K562 (cell line): Measurements from ENCODE around the gene AIRE. TPM values are rescaled to one million over a fixed set of nuclear protein-coding genes. Genes with fewer than 3 reads are reported as not detected.
A peak's percentile ranks its signal among the peaks of the same experiment; 100 is the strongest.

Experiments used
- ATF7 ChIP-seq: fragments of 450-650 bp; IDR thresholded peaks from 2 replicates; pipeline ENCODE4 v1.7.1; 2014; ENCODE audit warnings: mild to moderate bottlenecking, moderate library complexity
- BRF2 ChIP-seq: IDR thresholded peaks from 3 replicates; pipeline ENCODE4 v1.6.1; 2011; ENCODE audit warnings: borderline replicate concordance, mild to moderate bottlenecking; ENCODE audit not compliant: insufficient read length, insufficient read depth
- CBX1 ChIP-seq: sonication (generic); IDR thresholded peaks from 2 replicates; pipeline ENCODE4 v1.6.1; 2016; ENCODE audit warnings: antibody characterized with exemption, low read depth, mild to moderate bottlenecking
- CCNT2 ChIP-seq: IDR thresholded peaks from 2 replicates; pipeline ENCODE4 v1.6.1; 2011; ENCODE audit warnings: borderline replicate concordance, low read depth, mild to moderate bottlenecking, moderate library complexity, mixed read lengths, low read length; ENCODE audit not compliant: insufficient read length; ENCODE audit errors: extremely low read depth
- ELK3 ChIP-seq: fragments of 450-650 bp; formaldehyde crosslinking; IDR thresholded peaks from 2 replicates; pipeline ENCODE4 v1.4.0; 2020; ENCODE audit warnings: mild to moderate bottlenecking
- FIP1L1 ChIP-seq: fragments of 200-400 bp; formaldehyde crosslinking; IDR thresholded peaks from 2 replicates; pipeline ENCODE4 v1.6.1; 2018; ENCODE audit warnings: mild to moderate bottlenecking, low read depth, low read length; ENCODE audit not compliant: poor library complexity, severe bottlenecking
- GATA2 ChIP-seq: sonication (generic); formaldehyde crosslinking; IDR thresholded peaks from 2 replicates; pipeline ENCODE4 v1.4.0; 2020; ENCODE audit warnings: mild to moderate bottlenecking, missing genetic modification reagents
- HDAC2 ChIP-seq: fragments of 450-650 bp; IDR thresholded peaks from 2 replicates; pipeline ENCODE4 v1.6.1; 2016; ENCODE audit warnings: mild to moderate bottlenecking
- HDAC8 ChIP-seq: fragments of 450-650 bp; IDR thresholded peaks from 2 replicates; pipeline ENCODE4 v1.6.1; 2016; ENCODE audit warnings: mild to moderate bottlenecking, missing genetic modification characterization, moderate library complexity, missing compliant biosample characterization
- HLTF ChIP-seq: fragments of 450-650 bp; IDR thresholded peaks from 2 replicates; pipeline ENCODE4 v1.6.1; 2016
- KHSRP ChIP-seq: fragments of 450-650 bp; IDR thresholded peaks from 2 replicates; pipeline ENCODE4 v1.6.1; 2017
- MAX ChIP-seq: sonication (generic); formaldehyde crosslinking; IDR thresholded peaks from 2 replicates; pipeline ENCODE4 v1.9.0; 2022; ENCODE audit warnings: mild to moderate bottlenecking, missing genetic modification reagents
- MAZ ChIP-seq, 2 experiments: fragments of 450-650 bp in 1 of 2; sonication (generic) in 1 of 2; formaldehyde crosslinking; IDR thresholded peaks in 1 of 2; conservative IDR thresholded peaks in 1 of 2; 2 replicates each; pipeline versions ENCODE4 v1.4.0 to v1.5.0; 2020; ENCODE audit warnings: mild to moderate bottlenecking in 1 of 2, missing genetic modification reagents in 1 of 2
- NR2C2 ChIP-seq, 2 experiments: fragments of 200-800 bp in 1 of 2; sonication (Bioruptor generic) in 1 of 2; sonication (generic) in 1 of 2; formaldehyde crosslinking in 1 of 2; IDR thresholded peaks; 2 replicates each; pipeline versions ENCODE4 v1.6.1 to v1.8.0; 2016 to 2022; ENCODE audit warnings: mild to moderate bottlenecking in 1 of 2, missing compliant biosample characterization in 1 of 2, missing genetic modification characterization in 1 of 2, missing genetic modification reagents in 1 of 2
- OTX1 ChIP-seq: fragments of 450-650 bp; formaldehyde crosslinking; IDR thresholded peaks from 2 replicates; pipeline ENCODE4 v1.4.0; 2022; ENCODE audit warnings: mild to moderate bottlenecking
- POU5F1 ChIP-seq: fragments of 150-350 bp; IDR thresholded peaks from 2 replicates; pipeline ENCODE4 v1.6.1; 2014; ENCODE audit warnings: borderline replicate concordance, low read length, low read depth, mild to moderate bottlenecking; ENCODE audit not compliant: partially characterized antibody
- SLC30A9 ChIP-seq: fragments of 250-450 bp; sonication (Bioruptor Pico); IDR thresholded peaks from 2 replicates; pipeline ENCODE4 v1.8.0; 2022; ENCODE audit warnings: mild to moderate bottlenecking, moderate library complexity
- SMARCE1 ChIP-seq: fragments of 450-650 bp; IDR thresholded peaks from 2 replicates; pipeline ENCODE4 v1.7.1; 2016; ENCODE audit warnings: mild to moderate bottlenecking
- TAF7 ChIP-seq: fragments of 450-650 bp; IDR thresholded peaks from 2 replicates; pipeline ENCODE4 v1.6.1; 2016; ENCODE audit warnings: missing genetic modification characterization, missing compliant biosample characterization
- TCF15 ChIP-seq: fragments of 250-450 bp; sonication (Bioruptor Pico); IDR thresholded peaks from 2 replicates; pipeline ENCODE4 v1.8.0; 2022; ENCODE audit warnings: moderate library complexity, mild to moderate bottlenecking, inconsistent platforms
- TEAD1 ChIP-seq, 2 experiments: fragments of 450-650 bp in 1 of 2; sonication (generic) in 1 of 2; formaldehyde crosslinking; IDR thresholded peaks; 2 replicates each; pipeline versions ENCODE4 v1.4.0 to v1.8.0; 2020 to 2022; ENCODE audit warnings: mild to moderate bottlenecking in 2 of 2, missing genetic modification reagents in 1 of 2
- TEAD2 ChIP-seq: fragments of 450-650 bp; IDR thresholded peaks from 2 replicates; pipeline ENCODE4 v1.6.1; 2016; ENCODE audit warnings: missing genetic modification characterization, control low read depth, missing compliant biosample characterization
- XRCC3 ChIP-seq: fragments of 450-650 bp; IDR thresholded peaks from 2 replicates; pipeline ENCODE4 v1.6.1; 2017; ENCODE audit warnings: mild to moderate bottlenecking, moderate library complexity
- ZNF121 ChIP-seq: sonication (generic); formaldehyde crosslinking; conservative IDR thresholded peaks from 2 replicates; pipeline ENCODE4 v1.8.0; 2022; ENCODE audit warnings: missing genetic modification reagents
- ZNF253 ChIP-seq: fragments of 250-450 bp; sonication (Bioruptor Pico); conservative IDR thresholded peaks from 2 replicates; pipeline ENCODE4 v1.6.1; 2021; ENCODE audit warnings: mild to moderate bottlenecking
- ZNF444 ChIP-seq: fragments of 250-450 bp; sonication (Bioruptor Pico); IDR thresholded peaks from 2 replicates; pipeline ENCODE4 v1.4.0; 2020; ENCODE audit warnings: mild to moderate bottlenecking, moderate library complexity
- polyA plus RNA-seq, 8 experiments: library from polyadenylated mRNA; depleted of rRNA in 4 of 8; stranded (reverse) in 5 of 8; unstranded in 3 of 8; fragments of >200 nt; fragmentation: Nextera tagmentation in 2 of 8; fragmentation: Illumina TruSeq in 1 of 8; extraction: Ambion mirVana in 2 of 8; extraction: Trizol in 1 of 8; gene quantifications; 2 replicates each; pipeline versions ENCODE4 v1.2.1 to v1.2.3, GENCODE V29; 2011 to 2014; ENCODE audit warnings: inconsistent platforms in 1 of 8, missing spikeins in 1 of 8
- total RNA-seq, 7 experiments: library from RNA; depleted of rRNA in 6 of 7; stranded (reverse); fragments of >200 nt in 6 of 7; fragmentation: Illumina TruSeq in 2 of 7; extraction: Trizol in 2 of 7; gene quantifications; 2 replicates each; pipeline versions ENCODE4 v1.2.1 to v1.2.3, GENCODE V29; 2011 to 2021; ENCODE audit warnings: low replicate concordance in 1 of 7

AIRE gene
- total and polyA plus RNA-seq, 9 of the 15 experiments (the other 6 are each of a cell fraction or from before 2014, with no cell fraction given): 0.01 TPM; not detected in 8

GRCh38 chr21:44338971-44339910 lies 53.6 kb downstream of the AIRE start, which contains the start of gene CFAP410 (continued):
- TF ChIP-seq HLTF (peak; percentile 44; the same call in 1 of the 2 replicates), TEAD2 (tag) (no peak), MAZ (CRISPR knock-in tag; conservative IDR thresholded peaks at IDR 0.05 in 1 of 2, IDR thresholded peaks at IDR 0.05 in 1 of 2) (peak; percentile 82 to 98), KHSRP (peak; percentile 90), HDAC2 (peak; percentile 84), FIP1L1 (peak; percentile 98), ELK3 (CRISPR knock-in tag) (0 out of 2 replicates have a peak, but pooled peaks have one; percentile 55), SMARCE1 (no peak), GATA2 (CRISPR knock-in tag) (no peak), TCF15 (CRISPR knock-in tag) (0 out of 2 replicates have a peak, but pooled peaks have one; percentile 44), NR2C2 (CRISPR knock-in tag; IDR thresholded peaks at IDR 0.05) (0 out of 2 replicates have a peak, but pooled peaks have one; percentile 38), NR2C2 (tag; IDR thresholded peaks at IDR 0.05) (peak; percentile 72; the same call in 1 of the 2 replicates), TAF7 (tag) (peak; percentile 85), XRCC3 (no peak), SLC30A9 (CRISPR knock-in tag) (no peak), TEAD1 (CRISPR knock-in tag; IDR thresholded peaks at IDR 0.05) (peak; percentile 51 to 59; a peak in 2 of 4 replicates), CBX1 (no peak; the same call in 1 of the 2 replicates), HDAC8 (peak; percentile 43; the same call in 1 of the 2 replicates), ZNF253 (CRISPR knock-in tag) (no peak), ZNF444 (CRISPR knock-in tag) (no peak), POU5F1 (peak; percentile 78), ZNF121 (CRISPR knock-in tag) (no peak), MAX (CRISPR knock-in tag) (peak; percentile 93), OTX1 (peak; percentile 64; the same call in 1 of the 2 replicates), CCNT2 (peak; percentile 81), ATF7 (peak; percentile 91), BRF2 (no peak)
